HCT116 (cell line): ENCODE data around the gene TMEM62.

Experiments
- CEBPB ChIP-seq: IDR thresholded peaks from 2 replicates; pipeline ENCODE4 v1.6.1; 2012; ENCODE audit warnings: low read depth
- CTCF ChIP-seq, 3 experiments: fragments of 200-600 bp in 1 of 3; sonication (generic) in 1 of 3; IDR thresholded peaks in 2 of 3; conservative IDR thresholded peaks in 1 of 3; 2 replicates each; pipeline ENCODE4 v1.5.1; 2012 to 2017; ENCODE audit warnings: low read depth in 2 of 3, low read length in 2 of 3, antibody characterized with exemption in 1 of 3, borderline replicate concordance in 1 of 3, control low read depth in 1 of 3, mild to moderate bottlenecking in 1 of 3, mixed read lengths in 1 of 3, mixed run types in 1 of 3, moderate library complexity in 1 of 3; ENCODE audit not compliant: insufficient read depth in 1 of 3
- EZH2 ChIP-seq: fragments of 200-600 bp; sonication (generic); IDR thresholded peaks from 2 replicates; pipeline ENCODE4 v1.6.1; 2017; ENCODE audit warnings: antibody characterized with exemption, mixed run types
- EZH2phosphoT487 ChIP-seq: fragments of 200-600 bp; IDR thresholded peaks from 2 replicates; pipeline ENCODE4 v1.6.1; 2018; ENCODE audit warnings: antibody characterized with exemption, borderline replicate concordance
- POLR2A ChIP-seq: IDR thresholded peaks from 2 replicates; pipeline ENCODE4 v1.7.0; 2011; ENCODE audit warnings: borderline replicate concordance; ENCODE audit not compliant: insufficient read depth, insufficient read length; ENCODE audit errors: extremely low read depth
- POLR2AphosphoS5 ChIP-seq: IDR thresholded peaks from 2 replicates; pipeline ENCODE4 v1.6.1; 2011; ENCODE audit warnings: mild to moderate bottlenecking, low read depth, low read length, moderate library complexity
- RAD21 ChIP-seq: IDR thresholded peaks from 2 replicates; pipeline ENCODE4 v1.6.1; 2012; ENCODE audit warnings: low read depth, mild to moderate bottlenecking
- SIN3A ChIP-seq: IDR thresholded peaks from 2 replicates; pipeline ENCODE4 v1.6.1; 2012; ENCODE audit warnings: low read depth
- SP1 ChIP-seq: IDR thresholded peaks from 2 replicates; pipeline ENCODE4 v1.6.1; 2012; ENCODE audit warnings: low read depth
- TCF7L2 ChIP-seq: IDR thresholded peaks from 2 replicates; pipeline ENCODE4 v1.7.0; 2011; ENCODE audit warnings: borderline replicate concordance, inconsistent platforms; ENCODE audit not compliant: insufficient read depth, insufficient read length; ENCODE audit errors: extremely low read depth
- YY1 ChIP-seq: IDR thresholded peaks from 2 replicates; pipeline ENCODE4 v1.6.1; 2011; ENCODE audit warnings: low read length, low read depth, moderate library complexity, mild to moderate bottlenecking; ENCODE audit not compliant: insufficient replicate concordance; ENCODE audit errors: extremely low read depth

- no peak for TF ChIP-seq CTCF (IDR thresholded peaks at IDR 0.05 in 2 of 3, conservative IDR thresholded peaks at IDR 0.05 in 1 of 3; ENCODE audit: borderline replicate concordance in 1 of 3, insufficient read depth in 1 of 3, low read depth in 2 of 3, low read length in 2 of 3)
- no peak for TF ChIP-seq TCF7L2
- no peak for TF ChIP-seq EZH2
- TF ChIP-seq EZH2phosphoT487 = no peak
- TF ChIP-seq POLR2AphosphoS5 = no peak
- no peak for TF ChIP-seq RAD21
- no peak for TF ChIP-seq CEBPB
- no peak for TF ChIP-seq YY1
- no peak for TF ChIP-seq POLR2A
- no peak for TF ChIP-seq SP1
- TF ChIP-seq SIN3A = no peak
Observed at GRCh38 chr15:43168192-43169107, 35.1 kb downstream of the TMEM62 start.
